HCT116 (cell line): ENCODE data around the gene CISTR. TPM values are rescaled to one million over a fixed set of nuclear protein-coding genes. Genes with fewer than 3 reads are reported as not detected.

Experiments
- ATAC-seq: fragments of 200-7000 bp; cut with Tn5 transposase; 2 replicates; pipeline ENCODE4 v1.9.1; 2020; ENCODE audit warnings: mild to moderate bottlenecking, moderate library complexity
- BruUV-seq: library from RNA; stranded (reverse); fragments of 400-500 nt; replicated peaks from 2 replicates; lab custom pipeline; 2021; lab: Mats Ljungman, UMichigan
- CTCF ChIA-PET: fragments of 300-600 bp; sonication (Branson Sonifier 250); formaldehyde crosslinking; loops from one replicate; lab custom pipeline; 2021; ENCODE audit warnings: antibody characterized with exemption; lab: Charles Lee
- POLR2A ChIA-PET: fragments of 300-600, 350-600 bp; sonication (Branson Sonifier 250); formaldehyde crosslinking; loops from one replicate; lab custom pipeline; 2021; ENCODE audit warnings: antibody characterized with exemption; lab: Charles Lee
- RAD21 ChIA-PET, 2 experiments: fragments of 300-600 bp; sonication (Branson Sonifier 250); formaldehyde crosslinking; loops; one replicate each; lab custom pipeline; 2023; ENCODE audit warnings: low total read pairs in 2 of 2; ENCODE audit not compliant: uncharacterized antibody in 2 of 2, unreplicated experiment in 2 of 2, low non-redundant PET in 1 of 2; lab: Charles Lee
- DNase-seq: peaks from one replicate; pipeline ENCODE4 v3.0.0-alpha.2; 2010; ENCODE audit warnings: low read depth, low spot score
- H2AFZ ChIP-seq: fragments of 200-600 bp; shearing (Covaris generic), sonication (generic); 2 replicates; pipeline ENCODE4 v1.6.1; 2017; ENCODE audit warnings: low read depth, mixed run types, mixed read lengths, antibody characterized with exemption, low read length; ENCODE audit not compliant: poor library complexity, severe bottlenecking
- H3K27ac ChIP-seq: 2 replicates; pipeline ENCODE4 v1.5.1; 2012; ENCODE audit warnings: low read depth, low read length
- H3K27me3 ChIP-seq: fragments of 200-600 bp; sonication (generic); 2 replicates; pipeline ENCODE4 v1.6.1; 2016; ENCODE audit warnings: mixed run types, low read length, mixed read lengths; ENCODE audit not compliant: insufficient read depth
- H3K36me3 ChIP-seq, 2 experiments: fragments of 200-500 bp in 1 of 2; fragments of 200-600 bp in 1 of 2; sonication (Bioruptor generic) in 1 of 2; sonication (generic) in 1 of 2; 2 replicates each; pipeline versions ENCODE4 v1.5.1 to v1.6.1; 2014 to 2016; ENCODE audit warnings: low read length in 2 of 2, inconsistent platforms in 1 of 2, mixed read lengths in 1 of 2, mixed run types in 1 of 2; ENCODE audit not compliant: insufficient read depth in 2 of 2, control insufficient read depth in 1 of 2
- H3K4me1 ChIP-seq, 2 experiments: fragments of 200-600 bp in 1 of 2; sonication (generic) in 1 of 2; 2 replicates each; pipeline versions ENCODE4 v1.5.1 to v1.6.1; 2012 to 2017; ENCODE audit warnings: low read length in 2 of 2, inconsistent platforms in 1 of 2, mild to moderate bottlenecking in 1 of 2, mixed read lengths in 1 of 2, mixed run types in 1 of 2, moderate library complexity in 1 of 2; ENCODE audit not compliant: insufficient read depth in 2 of 2, control insufficient read depth in 1 of 2
- H3K4me2 ChIP-seq: fragments of 200-600 bp; sonication (generic); 2 replicates; pipeline ENCODE4 v1.6.1; 2017; ENCODE audit warnings: mixed run types, low read length, mixed read lengths
- H3K4me3 ChIP-seq, 2 experiments: fragments of 200-600 bp in 1 of 2; sonication (generic) in 1 of 2; replicated peaks in 1 of 2; 2 replicates each; pipeline ENCODE4 v1.5.1; 2011 to 2016; ENCODE audit warnings: low read length in 2 of 2, control low read depth in 1 of 2, low read depth in 1 of 2, mild to moderate bottlenecking in 1 of 2, mixed read lengths in 1 of 2, mixed run types in 1 of 2
- H3K79me2 ChIP-seq: fragments of 200-600 bp; sonication (generic); 2 replicates; pipeline ENCODE4 v1.6.1; 2017; ENCODE audit warnings: mild to moderate bottlenecking, mixed run types, low read length, moderate library complexity, mixed read lengths; ENCODE audit not compliant: insufficient read depth
- H3K9ac ChIP-seq: fragments of 200-600 bp; sonication (generic); 2 replicates; pipeline ENCODE4 v1.6.1; 2016; ENCODE audit warnings: low read length, mixed read lengths
- H3K9me2 ChIP-seq: fragments of 200-600 bp; sonication (generic), shearing (Covaris generic); 2 replicates; pipeline ENCODE4 v1.6.1; 2017; ENCODE audit warnings: mixed run types, mild to moderate bottlenecking, moderate library complexity; ENCODE audit not compliant: insufficient read depth
- H3K9me3 ChIP-seq, 2 experiments: fragments of 200-500 bp in 1 of 2; fragments of 200-600 bp in 1 of 2; sonication (Bioruptor generic) in 1 of 2; sonication (generic) in 1 of 2; 2 replicates each; pipeline ENCODE4 v1.6.1; 2014 to 2017; ENCODE audit warnings: low read length in 2 of 2, mixed read lengths in 2 of 2, inconsistent platforms in 1 of 2, low read depth in 1 of 2, mild to moderate bottlenecking in 1 of 2, mixed run types in 1 of 2, moderate library complexity in 1 of 2; ENCODE audit not compliant: control insufficient read depth in 1 of 2, insufficient read depth in 1 of 2
- H4K20me1 ChIP-seq: fragments of 200-600 bp; sonication (generic), shearing (Covaris generic); 2 replicates; pipeline ENCODE4 v1.6.1; 2017; ENCODE audit warnings: mixed run types, mild to moderate bottlenecking, moderate library complexity; ENCODE audit not compliant: insufficient read depth
- ATF3 ChIP-seq: IDR thresholded peaks from 2 replicates; pipeline ENCODE4 v1.6.1; 2012
- CBX3 ChIP-seq: IDR thresholded peaks from 2 replicates; pipeline ENCODE4 v1.6.1; 2012; ENCODE audit warnings: low read depth
- CEBPB ChIP-seq: IDR thresholded peaks from 2 replicates; pipeline ENCODE4 v1.6.1; 2012; ENCODE audit warnings: low read depth
- EGR1 ChIP-seq: IDR thresholded peaks from 2 replicates; pipeline ENCODE4 v1.6.1; 2012; ENCODE audit warnings: low read depth
- EZH2 ChIP-seq: fragments of 200-600 bp; sonication (generic); IDR thresholded peaks from 2 replicates; pipeline ENCODE4 v1.6.1; 2017; ENCODE audit warnings: antibody characterized with exemption, mixed run types
- FOSL1 ChIP-seq: IDR thresholded peaks from 2 replicates; pipeline ENCODE4 v1.6.1; 2012; ENCODE audit warnings: low read depth
- JUND ChIP-seq: IDR thresholded peaks from 2 replicates; pipeline ENCODE4 v1.6.1; 2012
- MAX ChIP-seq: IDR thresholded peaks from 2 replicates; pipeline ENCODE4 v1.6.1; 2012
- POLR2A ChIP-seq: IDR thresholded peaks from 2 replicates; pipeline ENCODE4 v1.7.0; 2011; ENCODE audit warnings: borderline replicate concordance; ENCODE audit not compliant: insufficient read depth, insufficient read length; ENCODE audit errors: extremely low read depth
- POLR2AphosphoS5 ChIP-seq: IDR thresholded peaks from 2 replicates; pipeline ENCODE4 v1.6.1; 2011; ENCODE audit warnings: mild to moderate bottlenecking, low read depth, low read length, moderate library complexity
- RAD21 ChIP-seq: IDR thresholded peaks from 2 replicates; pipeline ENCODE4 v1.6.1; 2012; ENCODE audit warnings: low read depth, mild to moderate bottlenecking
- SIN3A ChIP-seq: IDR thresholded peaks from 2 replicates; pipeline ENCODE4 v1.6.1; 2012; ENCODE audit warnings: low read depth
- SP1 ChIP-seq: IDR thresholded peaks from 2 replicates; pipeline ENCODE4 v1.6.1; 2012; ENCODE audit warnings: low read depth
- SRF ChIP-seq: IDR thresholded peaks from 2 replicates; pipeline ENCODE4 v1.6.1; 2012; ENCODE audit warnings: low read depth
- TCF7L2 ChIP-seq: IDR thresholded peaks from 2 replicates; pipeline ENCODE4 v1.7.0; 2011; ENCODE audit warnings: borderline replicate concordance, inconsistent platforms; ENCODE audit not compliant: insufficient read depth, insufficient read length; ENCODE audit errors: extremely low read depth
- YY1 ChIP-seq: IDR thresholded peaks from 2 replicates; pipeline ENCODE4 v1.6.1; 2011; ENCODE audit warnings: low read length, low read depth, moderate library complexity, mild to moderate bottlenecking; ENCODE audit not compliant: insufficient replicate concordance; ENCODE audit errors: extremely low read depth
- intact Hi-C: fragments of 100-400 bp; cut with micrococcal nuclease; formaldehyde crosslinking; loops from 2 replicates; pipeline ENCODE4 v1.10.0; 2022
- total RNA-seq: library from RNA; stranded (reverse); gene quantifications from one replicate; pipeline ENCODE4 v1.2.1, GENCODE V29; 2021; ENCODE audit not compliant: unreplicated experiment

Gene CISTR
- total RNA-seq, 1 experiment from 2014 or later, result not detected

GRCh38 chr12:53720946-53721345 lies 30.8 kb downstream of the CISTR start:
- RAD21 ChIA-PET, result no interaction called here
- DNase-seq (no peak), ATAC-seq (no peak)
- no peak for TF ChIP-seq CEBPB
- no peak for TF ChIP-seq EGR1
- no peak for TF ChIP-seq POLR2AphosphoS5
- no peak for TF ChIP-seq SRF
- no peak for TF ChIP-seq MAX
- TF ChIP-seq FOSL1, result no peak
- no peak for TF ChIP-seq TCF7L2
- no peak for TF ChIP-seq RAD21
- TF ChIP-seq YY1, result no peak
- no peak for TF ChIP-seq POLR2A
- TF ChIP-seq CBX3, result no peak
- TF ChIP-seq SIN3A, result no peak
- no peak for TF ChIP-seq SP1
- no peak for TF ChIP-seq EZH2
- no peak for TF ChIP-seq JUND
- TF ChIP-seq ATF3, result no peak
- H3K27ac ChIP-seq, result no peak overlapping the region
- POLR2A ChIA-PET, result no interaction called here
- no peaks in the 10 kb centered on the region for H3K79me2 ChIP-seq
- peaks cover 3 to 8% of the 10 kb centered on the region in 2 experiments; a peak in 3 of 4 replicates for H3K4me1 ChIP-seq
- no peaks in the 10 kb centered on the region; a peak in 1 of 4 replicates for H3K36me3 ChIP-seq
- no peak overlapping the region for H3K4me2 ChIP-seq
- H3K9me3 ChIP-seq, result no peaks in the 10 kb centered on the region
- no peak overlapping the region for H2AFZ ChIP-seq
- no peaks in the 10 kb centered on the region for H3K9me2 ChIP-seq
- BruUV-seq, result no TSS peak
- no peaks in the 10 kb centered on the region for H4K20me1 ChIP-seq
- no peak overlapping the region for H3K9ac ChIP-seq
- no peaks in the 10 kb centered on the region for H3K27me3 ChIP-seq
- CTCF ChIA-PET, result no interaction called here
- H3K4me3 ChIP-seq, result no peak overlapping the region
- intact Hi-C loops, result no loop called here
